Measurements from ENCODE around the gene MARCHF10.

The MARCHF10 gene

GRCh38 chr17:62823111-62823893, 15.2 kb upstream of the MARCHF10 start:
- H3K4me3 ChIP-seq: no peak overlapping the region
- H4K20me1 ChIP-seq: no peaks in the 10 kb centered on the region
- H3K4me1 ChIP-seq: peaks cover 25 to 60% (median 41%) of the 10 kb centered on the region in 10 experiments
- H3K9me3 ChIP-seq (replicated peaks in 1 of 11): no peaks in the 10 kb centered on the region
- no peaks in the 10 kb centered on the region for H3K36me3 ChIP-seq
- no peak overlapping the region for H3K9ac ChIP-seq
- TF ChIP-seq Cebpa-rat (IDR thresholded peaks at IDR 0.05): no peak
- H3K4me2 ChIP-seq: peak overlapping the region in 5 of 11 experiments; percentile 2 to 45 (median 31); a peak in 4 of 22 replicates
- H3K27me3 ChIP-seq: no peaks in the 10 kb centered on the region
- H3K27ac ChIP-seq: no peak overlapping the region

- no peak overlapping the region for H3K27ac ChIP-seq
- H3K9me3 ChIP-seq (replicated peaks in 1 of 11): no peaks in the 10 kb centered on the region
- H3K9ac ChIP-seq: no peak overlapping the region
- no peaks in the 10 kb centered on the region for H3K36me3 ChIP-seq
- H3K4me2 ChIP-seq: peak overlapping the region in 4 of 11 experiments; percentile 2 to 45 (median 23); a peak in 5 of 22 replicates
- H3K4me1 ChIP-seq: peaks cover 15 to 50% (median 31%) of the 10 kb centered on the region in 10 experiments
- H4K20me1 ChIP-seq: no peaks in the 10 kb centered on the region
- H3K4me3 ChIP-seq: no peak overlapping the region
- TF ChIP-seq Cebpa-rat (IDR thresholded peaks at IDR 0.05): no peak
- no peaks in the 10 kb centered on the region for H3K27me3 ChIP-seq
Observed at GRCh38 chr17:62822080-62822904, 14.2 kb upstream of the MARCHF10 start.

GRCh38 chr17:62821189-62822079, 13.3 kb upstream of the MARCHF10 start:
- H3K4me1 ChIP-seq: peaks cover 15 to 41% (median 23%) of the 10 kb centered on the region in 10 experiments

GRCh38 chr17:62819511-62820221, 11.6 kb upstream of the MARCHF10 start:
- Histone ChIP-seq H3K9ac (peak overlapping the region in 2 of 11 experiments; percentile 21 to 30; a peak in 2 of 22 replicates), H3K4me2 (peak overlapping the region; percentile 23 to 76 (median 57)), H3K4me1 (peaks cover 15 to 39% (median 22%) of the 10 kb centered on the region in 10 experiments), H3K4me3 (no peak overlapping the region), H3K36me3 (no peaks in the 10 kb centered on the region), H3K27ac (peak overlapping the region in 4 of 11 experiments; percentile 4 to 27 (median 19); a peak in 3 of 22 replicates), H3K9me3 (replicated peaks in 1 of 11) (0 out of 22 replicates have a peak, but pooled peaks cover 0 to 3% (median 0%) of the 10 kb centered on the region in 11 experiments), H4K20me1 (no peaks in the 10 kb centered on the region), H3K27me3 (no peaks in the 10 kb centered on the region)
- no peak for TF ChIP-seq Cebpa-rat (IDR thresholded peaks at IDR 0.05)

More at GRCh38 chr17:62821189-62822079, 13.3 kb upstream of the MARCHF10 start:
- no peak overlapping the region for H3K4me2 ChIP-seq
- H3K9ac ChIP-seq: no peak overlapping the region
- no peak for TF ChIP-seq Cebpa-rat (IDR thresholded peaks at IDR 0.05)
- H3K27me3 ChIP-seq: no peaks in the 10 kb centered on the region
- no peak overlapping the region for H3K27ac ChIP-seq
- H4K20me1 ChIP-seq: no peaks in the 10 kb centered on the region
- H3K4me3 ChIP-seq: no peak overlapping the region
- H3K36me3 ChIP-seq: no peaks in the 10 kb centered on the region
- H3K9me3 ChIP-seq (replicated peaks in 1 of 11): no peaks in the 10 kb centered on the region

GRCh38 chr17:62818526-62818925, 10.4 kb upstream of the MARCHF10 start:
- no peak for TF ChIP-seq Cebpa-rat (IDR thresholded peaks at IDR 0.05)
- no peaks in the 10 kb centered on the region for H3K36me3 ChIP-seq
- no peak overlapping the region for H3K27ac ChIP-seq
- H4K20me1 ChIP-seq: no peaks in the 10 kb centered on the region
- H3K9me3 ChIP-seq (replicated peaks in 1 of 11): peaks cover 0 to 14% (median 7%) of the 10 kb centered on the region in 11 experiments; a peak in 7 of 22 replicates
- peak overlapping the region in 2 of 11 experiments; percentile 62 to 63; a peak in 2 of 22 replicates for H3K4me2 ChIP-seq
- no peak overlapping the region for H3K9ac ChIP-seq
- H3K4me1 ChIP-seq: peaks cover 15 to 36% (median 20%) of the 10 kb centered on the region in 10 experiments
- no peak overlapping the region for H3K4me3 ChIP-seq
- no peaks in the 10 kb centered on the region for H3K27me3 ChIP-seq

GRCh38 chr17:62816282-62816839, 8.2 kb upstream of the MARCHF10 start:
- Histone ChIP-seq H3K9ac (no peak overlapping the region), H3K4me1 (peaks cover 15 to 21% (median 18%) of the 10 kb centered on the region in 10 experiments), H3K27me3 (no peaks in the 10 kb centered on the region), H3K9me3 (replicated peaks in 1 of 11) (peaks cover 0 to 14% (median 7%) of the 10 kb centered on the region in 11 experiments; a peak in 7 of 22 replicates), H3K4me2 (no peak overlapping the region), H3K27ac (no peak overlapping the region), H4K20me1 (no peaks in the 10 kb centered on the region), H3K36me3 (no peaks in the 10 kb centered on the region), H3K4me3 (no peak overlapping the region)
- no peak for TF ChIP-seq Cebpa-rat (IDR thresholded peaks at IDR 0.05)

GRCh38 chr17:62809656-62810055, 1.5 kb upstream of the MARCHF10 start:
- no peak for TF ChIP-seq Cebpa-rat (IDR thresholded peaks at IDR 0.05)
- H3K4me3 ChIP-seq: no peak overlapping the region
- H3K27ac ChIP-seq: no peak overlapping the region
- H4K20me1 ChIP-seq: no peaks in the 10 kb centered on the region
- H3K27me3 ChIP-seq: no peaks in the 10 kb centered on the region
- H3K36me3 ChIP-seq: no peaks in the 10 kb centered on the region
- no peak overlapping the region for H3K9ac ChIP-seq
- H3K4me1 ChIP-seq: peaks cover 4 to 21% (median 12%) of the 10 kb centered on the region in 10 experiments; a peak in 18 of 20 replicates
- H3K4me2 ChIP-seq: peak overlapping the region in 3 of 11 experiments; percentile 30 to 75 (median 36); a peak in 4 of 22 replicates
- peaks cover 0 to 11% (median 7%) of the 10 kb centered on the region in 11 experiments; a peak in 7 of 22 replicates for H3K9me3 ChIP-seq (replicated peaks in 1 of 11)
